Measurements from ENCODE around the gene PDZD2. TPM values are rescaled to one million over a fixed set of nuclear protein-coding genes. Genes with fewer than 3 reads are reported as not detected.

The PDZD2 gene
- total RNA-seq, 4 donors from 2014 or later: 34.1 to 91.4 (median 51.0) TPM

GRCh38 chr5:32100691-32101302 lies 461.9 kb downstream of the PDZD2 start:
- no peak for TF ChIP-seq CTCF (IDR thresholded peaks at IDR 0.05; ENCODE audit: low read depth)

- no peak for TF ChIP-seq CTCF (IDR thresholded peaks at IDR 0.05; ENCODE audit: low read depth)
Measured at GRCh38 chr5:32102254-32102986, 463.5 kb downstream of the PDZD2 start.

GRCh38 chr5:32103521-32103920 lies 464.6 kb downstream of the PDZD2 start:
- no peak for TF ChIP-seq CTCF (IDR thresholded peaks at IDR 0.05; ENCODE audit: low read depth)

- no peak for TF ChIP-seq CTCF (IDR thresholded peaks at IDR 0.05; ENCODE audit: low read depth)
Measured at GRCh38 chr5:32107291-32107690, 468.4 kb downstream of the PDZD2 start.

- no peak for TF ChIP-seq CTCF (IDR thresholded peaks at IDR 0.05; ENCODE audit: low read depth)
Measured at GRCh38 chr5:32108167-32108566, 469.2 kb downstream of the PDZD2 start.

GRCh38 chr5:32109236-32109635 lies 470.3 kb downstream of the PDZD2 start:
- no peak for TF ChIP-seq CTCF (IDR thresholded peaks at IDR 0.05; ENCODE audit: low read depth)

- TF ChIP-seq CTCF (IDR thresholded peaks at IDR 0.05; ENCODE audit: low read depth): no peak
Measured at GRCh38 chr5:32110111-32110696, 471.3 kb downstream of the PDZD2 start.

Measured in subcutaneous adipose tissue (tissue), 4 donors.